Neural cell (in vitro differentiated cells): ENCODE data around the gene ZSCAN1. TPM values are rescaled to one million over a fixed set of nuclear protein-coding genes. Genes with fewer than 3 reads are reported as not detected.
"Not testable (repeated sequence)": the region's sequence is repeated elsewhere in the genome, so short reads cannot be mapped to it uniquely, and the experiment has no call there.

Experiments used
- H2AFZ ChIP-seq: fragments of 200-600, 300-800 bp; sonication (generic), shearing (Covaris generic); 2 replicates; pipeline ENCODE4 v1.6.0; 2014; ENCODE audit warnings: low read depth, mild to moderate bottlenecking, antibody characterized with exemption, low read length, moderate library complexity
- H3F3A ChIP-seq: fragments of 200-600 bp; shearing (Covaris generic); 2 replicates; pipeline ENCODE4 v1.6.1; 2016; ENCODE audit warnings: mild to moderate bottlenecking, moderate library complexity, mixed read lengths, antibody characterized with exemption, low read length; ENCODE audit not compliant: insufficient read depth, poor library complexity, severe bottlenecking
- H3K27ac ChIP-seq: fragments of 200-600, 300-800 bp; sonication (generic), shearing (Covaris generic); 2 replicates; pipeline ENCODE4 v1.5.1; 2014; ENCODE audit warnings: mild to moderate bottlenecking, low read length, moderate library complexity
- H3K27me3 ChIP-seq: fragments of 300-800, 200-600 bp; sonication (generic), shearing (Covaris generic); 2 replicates; pipeline ENCODE4 v1.6.0; 2014; ENCODE audit warnings: mild to moderate bottlenecking, low read depth, low read length, moderate library complexity; ENCODE audit not compliant: insufficient read depth
- H3K36me3 ChIP-seq: fragments of 300-800, 200-600 bp; sonication (generic), shearing (Covaris generic); 2 replicates; pipeline ENCODE4 v1.5.1; 2014; ENCODE audit warnings: mild to moderate bottlenecking, antibody characterized with exemption, low read length, moderate library complexity; ENCODE audit not compliant: insufficient read depth
- H3K4me2 ChIP-seq: fragments of 300-800, 200-600 bp; sonication (generic), shearing (Covaris generic); 2 replicates; pipeline ENCODE4 v1.6.0; 2014; ENCODE audit warnings: mild to moderate bottlenecking, low read length
- H3K4me3 ChIP-seq: fragments of 300-800, 200-600 bp; sonication (generic), shearing (Covaris generic); 2 replicates; pipeline ENCODE4 v1.5.1; 2014; ENCODE audit warnings: mild to moderate bottlenecking, low read length, moderate library complexity
- H3K79me2 ChIP-seq: fragments of 200-600 bp; shearing (Covaris generic); replicated peaks from 2 replicates; pipeline ENCODE4 v1.6.0; 2014; ENCODE audit warnings: mild to moderate bottlenecking, low read length, moderate library complexity; ENCODE audit not compliant: insufficient read depth
- H3K9ac ChIP-seq: fragments of 300-800, 200-600 bp; sonication (generic), shearing (Covaris generic); 2 replicates; pipeline ENCODE4 v1.6.1; 2016; ENCODE audit warnings: mild to moderate bottlenecking, low read length, mixed read lengths
- H3K9me2 ChIP-seq: fragments of 200-600 bp; shearing (Covaris generic); 2 replicates; pipeline ENCODE4 v1.6.1; 2016; ENCODE audit warnings: mild to moderate bottlenecking, low read length, mixed read lengths; ENCODE audit not compliant: insufficient read depth
- H3K9me3 ChIP-seq: fragments of 200-600, 300-800 bp; sonication (generic), shearing (Covaris generic); 2 replicates; pipeline ENCODE4 v1.6.1; 2016; ENCODE audit warnings: mild to moderate bottlenecking, mixed run types, low read length, moderate library complexity, mixed read lengths
- H4K20me1 ChIP-seq: fragments of 200-600 bp; shearing (Covaris generic); 2 replicates; pipeline ENCODE4 v1.6.1; 2016; ENCODE audit warnings: mild to moderate bottlenecking, mixed run types; ENCODE audit not compliant: insufficient read depth
- CTCF ChIP-seq: fragments of 450-650 bp; IDR thresholded peaks from 2 replicates; pipeline ENCODE4 v1.5.1; 2014; ENCODE audit warnings: antibody characterized with exemption, mild to moderate bottlenecking, moderate library complexity; ENCODE audit not compliant: poor library complexity, severe bottlenecking
- EP300 ChIP-seq: fragments of 450-650 bp; conservative IDR thresholded peaks from 2 replicates; pipeline ENCODE4 v1.6.1; 2014; ENCODE audit warnings: antibody characterized with exemption, mild to moderate bottlenecking, moderate library complexity; ENCODE audit not compliant: poor library complexity, severe bottlenecking
- EZH2 ChIP-seq: fragments of 200-600, 300-800 bp; shearing (Covaris generic), sonication (generic); IDR thresholded peaks from 2 replicates; pipeline ENCODE4 v1.6.1; 2014; ENCODE audit warnings: antibody characterized with exemption, low read length, borderline replicate concordance, mild to moderate bottlenecking; ENCODE audit not compliant: insufficient read depth, poor library complexity, severe bottlenecking
- MXI1 ChIP-seq: fragments of 450-650 bp; conservative IDR thresholded peaks from 2 replicates; pipeline ENCODE4 v1.6.1; 2014; ENCODE audit warnings: antibody characterized with exemption, mild to moderate bottlenecking; ENCODE audit not compliant: poor library complexity, severe bottlenecking
- POLR2AphosphoS5 ChIP-seq: IDR thresholded peaks from 2 replicates; pipeline ENCODE4 v1.6.1; 2012
- RAD21 ChIP-seq: fragments of 450-650 bp; conservative IDR thresholded peaks from 2 replicates; pipeline ENCODE4 v1.6.1; 2014; ENCODE audit warnings: antibody characterized with exemption, mild to moderate bottlenecking, moderate library complexity
- REST ChIP-seq: IDR thresholded peaks from 2 replicates; pipeline ENCODE4 v1.6.1; 2012; ENCODE audit warnings: borderline replicate concordance
- SMC3 ChIP-seq: fragments of 450-650 bp; conservative IDR thresholded peaks from 2 replicates; pipeline ENCODE4 v1.6.1; 2014; ENCODE audit warnings: antibody characterized with exemption, mild to moderate bottlenecking, moderate library complexity; ENCODE audit not compliant: poor library complexity
- TAF1 ChIP-seq: IDR thresholded peaks from 2 replicates; pipeline ENCODE4 v1.6.1; 2012; ENCODE audit warnings: low read depth
- polyA plus RNA-seq: library from polyadenylated mRNA; depleted of rRNA; stranded (reverse); fragments of >200 nt; gene quantifications from 2 replicates; pipeline ENCODE4 v1.2.3, GENCODE V29; 2014

Gene ZSCAN1
- polyA plus RNA-seq, 1 donor from 2014 or later: 6.3 TPM

- H3F3A ChIP-seq: no peaks in the 10 kb centered on the region
- H3K27me3 ChIP-seq: no peaks in the 10 kb centered on the region
- H3K4me3 ChIP-seq: peak overlapping the region; percentile 97
- H3K9ac ChIP-seq: peak overlapping the region; percentile 99
- no peaks in the 10 kb centered on the region for H3K9me2 ChIP-seq
- H3K79me2 ChIP-seq: peaks cover 23% of the 10 kb centered on the region
- H4K20me1 ChIP-seq: no peaks in the 10 kb centered on the region
- H2AFZ ChIP-seq: peak overlapping the region; percentile 95
- peak overlapping the region; percentile 55 for H3K4me2 ChIP-seq
- H3K9me3 ChIP-seq: peaks cover 28% of the 10 kb centered on the region
- H3K27ac ChIP-seq: peak overlapping the region; percentile 95
- H3K36me3 ChIP-seq: peaks cover 44% of the 10 kb centered on the region
- TF ChIP-seq RAD21: no peak
- no peak for TF ChIP-seq MXI1
- no peak for TF ChIP-seq SMC3
- TF ChIP-seq REST: no peak
- no peak for TF ChIP-seq POLR2AphosphoS5
- no peak for TF ChIP-seq TAF1
- no peak for TF ChIP-seq EP300
- TF ChIP-seq CTCF: no peak
- TF ChIP-seq EZH2: no peak
Measured at GRCh38 chr19:58003174-58003828, 30.5 kb upstream of the ZSCAN1 start.

GRCh38 chr19:58007285-58007684 is 26.5 kb upstream of the ZSCAN1 start:
- no peak for TF ChIP-seq EZH2
- no peak for TF ChIP-seq CTCF
- TF ChIP-seq MXI1: no peak
- Histone ChIP-seq H3K9me2 (no peaks in the 10 kb centered on the region), H3K4me3 (no peak overlapping the region), H3K36me3 (peaks cover 35% of the 10 kb centered on the region), H3K4me2 (no peak overlapping the region), H3K9ac (no peak overlapping the region), H2AFZ (no peak overlapping the region), H4K20me1 (no peaks in the 10 kb centered on the region), H3K27ac (no peak overlapping the region), H3K27me3 (no peaks in the 10 kb centered on the region), H3K79me2 (peaks cover 3% of the 10 kb centered on the region), H3F3A (no peaks in the 10 kb centered on the region), H3K9me3 (peaks cover 18% of the 10 kb centered on the region)

GRCh38 chr19:58008877-58009276 is 24.9 kb upstream of the ZSCAN1 start:
- not testable (repeated sequence) for H4K20me1 ChIP-seq, H2AFZ ChIP-seq, H3K4me3 ChIP-seq, H3F3A ChIP-seq, H3K27ac ChIP-seq, H3K27me3 ChIP-seq, H3K79me2 ChIP-seq, H3K9me2 ChIP-seq, H3K9ac ChIP-seq, H3K4me2 ChIP-seq
- H3K36me3 ChIP-seq: peaks cover 34% of the 10 kb centered on the region
- peaks cover 17% of the 10 kb centered on the region for H3K9me3 ChIP-seq
